ENCODE measurements around the gene DDC.

DNA sequence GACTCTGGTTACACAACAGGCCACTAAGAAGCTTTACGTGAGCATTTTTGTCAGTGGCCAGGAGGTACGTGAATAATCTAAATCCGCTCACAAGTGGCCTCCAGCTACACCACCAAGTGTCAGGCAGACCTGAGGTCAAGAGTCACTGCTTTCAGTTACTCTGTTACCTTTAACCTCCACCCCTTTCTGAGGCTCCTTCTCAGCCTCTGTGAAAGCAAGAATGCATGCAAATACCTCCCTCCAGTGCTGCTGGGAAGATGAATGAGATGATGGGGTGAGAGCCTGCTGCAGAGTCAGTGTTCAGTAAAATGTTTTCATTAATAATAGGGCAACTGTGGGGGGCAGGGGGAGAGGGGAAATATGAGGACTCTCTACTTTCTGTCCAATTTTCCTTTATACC lies 11.2 kb downstream of the DDC start:
- no peak for TF ChIP-seq EP300 (IDR thresholded peaks at IDR 0.05; ENCODE audit: borderline replicate concordance)
- no peak for TF ChIP-seq RAD21 (IDR thresholded peaks at IDR 0.05; ENCODE audit: low read depth)
- TF ChIP-seq TCF12 (IDR thresholded peaks at IDR 0.05; ENCODE audit: low read depth), result no peak
